Thoracic aorta (tissue), 2 donors: ENCODE data around the gene ALOX12B. TPM values are rescaled to one million over a fixed set of nuclear protein-coding genes. Genes with fewer than 3 reads are reported as not detected.
"Not testable (repeated sequence)": the region's sequence is repeated elsewhere in the genome, so short reads cannot be mapped to it uniquely, and the experiment has no call there.

Source experiments
- ATAC-seq: fragments of 150-250 bp; one replicate; pipeline ENCODE4 v1.8.0; 2017; ENCODE audit warnings: low read depth; ENCODE audit not compliant: insufficient number of reproducible peaks, low FRiP score
- DNase-seq: peaks from one replicate; pipeline ENCODE4 v3.0.0-alpha.2; 2020; ENCODE audit warnings: low spot score
- H3K27ac ChIP-seq, 2 donors: fragments of 200-600 bp; sonication (generic); 1 replicate in 1 of 2; 2 replicates in 1 of 2; pipeline ENCODE4 v1.5.1; 2016; ENCODE audit warnings: mild to moderate bottlenecking in 2 of 2, moderate library complexity in 2 of 2
- H3K27me3 ChIP-seq: fragments of 200-600 bp; sonication (generic); replicated peaks from 2 replicates; pipeline ENCODE4 v1.6.0; 2016; ENCODE audit warnings: mild to moderate bottlenecking; ENCODE audit not compliant: insufficient read depth
- H3K36me3 ChIP-seq: fragments of 200-600 bp; sonication (generic); one replicate; pipeline ENCODE4 v1.5.1; 2016
- H3K4me1 ChIP-seq, 2 donors: fragments of 200-600 bp; sonication (generic); 1 replicate in 1 of 2; 2 replicates in 1 of 2; pipeline versions ENCODE4 v1.5.1 to v1.6.0; 2016; ENCODE audit warnings: low read depth in 2 of 2, mild to moderate bottlenecking in 1 of 2; ENCODE audit not compliant: control insufficient read depth in 1 of 2
- H3K4me3 ChIP-seq: fragments of 200-600 bp; sonication (generic); 2 replicates; pipeline ENCODE4 v1.5.1; 2016; ENCODE audit warnings: mild to moderate bottlenecking
- H3K9me3 ChIP-seq: fragments of 200-600 bp; sonication (generic); 2 replicates; pipeline ENCODE4 v1.5.1; 2016
- total RNA-seq, 2 donors: library from RNA; depleted of rRNA; stranded (reverse); fragments of >200 nt; gene quantifications; one replicate each; pipeline versions ENCODE4 v1.1.0 to v1.2.3, GENCODE V29; 2016
- TF ChIP-seq, protein P1 (sequence below): fragments of 200-600 bp; sonication (generic); IDR thresholded peaks from one replicate; pipeline ENCODE4 v1.5.1; 2019; ENCODE audit warnings: antibody characterized with exemption

The ALOX12B gene
- total RNA-seq, 2 donors from 2014 or later, result not detected

- Histone ChIP-seq H3K4me1 (peaks cover 3 to 14% of the 10 kb centered on the region in 2 donors), H3K27ac (no peak overlapping the region), H3K27me3 (peaks cover 6% of the 10 kb centered on the region), H3K36me3 (no peaks in the 10 kb centered on the region), H3K4me3 (no peak overlapping the region), H3K9me3 (no peaks in the 10 kb centered on the region)
- ATAC-seq, result no peak
- TF ChIP-seq, protein P1, sequence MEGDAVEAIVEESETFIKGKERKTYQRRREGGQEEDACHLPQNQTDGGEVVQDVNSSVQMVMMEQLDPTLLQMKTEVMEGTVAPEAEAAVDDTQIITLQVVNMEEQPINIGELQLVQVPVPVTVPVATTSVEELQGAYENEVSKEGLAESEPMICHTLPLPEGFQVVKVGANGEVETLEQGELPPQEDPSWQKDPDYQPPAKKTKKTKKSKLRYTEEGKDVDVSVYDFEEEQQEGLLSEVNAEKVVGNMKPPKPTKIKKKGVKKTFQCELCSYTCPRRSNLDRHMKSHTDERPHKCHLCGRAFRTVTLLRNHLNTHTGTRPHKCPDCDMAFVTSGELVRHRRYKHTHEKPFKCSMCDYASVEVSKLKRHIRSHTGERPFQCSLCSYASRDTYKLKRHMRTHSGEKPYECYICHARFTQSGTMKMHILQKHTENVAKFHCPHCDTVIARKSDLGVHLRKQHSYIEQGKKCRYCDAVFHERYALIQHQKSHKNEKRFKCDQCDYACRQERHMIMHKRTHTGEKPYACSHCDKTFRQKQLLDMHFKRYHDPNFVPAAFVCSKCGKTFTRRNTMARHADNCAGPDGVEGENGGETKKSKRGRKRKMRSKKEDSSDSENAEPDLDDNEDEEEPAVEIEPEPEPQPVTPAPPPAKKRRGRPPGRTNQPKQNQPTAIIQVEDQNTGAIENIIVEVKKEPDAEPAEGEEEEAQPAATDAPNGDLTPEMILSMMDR, result no peak
- no peak for DNase-seq
These were observed 6.7 kb downstream of the ALOX12B start for GRCh38 chr17:8080799-8081219.

- Histone ChIP-seq H3K36me3 (no peaks in the 10 kb centered on the region), H3K9me3 (no peaks in the 10 kb centered on the region), H3K4me1 (peaks cover 3 to 14% of the 10 kb centered on the region in 2 donors), H3K27me3 (peaks cover 6% of the 10 kb centered on the region), H3K27ac (no peak overlapping the region), H3K4me3 (peak overlapping the region; percentile 72)
- TF ChIP-seq, protein P1, result no peak
- DNase-seq, result no peak
- no peak for ATAC-seq
These were observed 7.2 kb downstream of the ALOX12B start for GRCh38 chr17:8080208-8080798.

DNA sequence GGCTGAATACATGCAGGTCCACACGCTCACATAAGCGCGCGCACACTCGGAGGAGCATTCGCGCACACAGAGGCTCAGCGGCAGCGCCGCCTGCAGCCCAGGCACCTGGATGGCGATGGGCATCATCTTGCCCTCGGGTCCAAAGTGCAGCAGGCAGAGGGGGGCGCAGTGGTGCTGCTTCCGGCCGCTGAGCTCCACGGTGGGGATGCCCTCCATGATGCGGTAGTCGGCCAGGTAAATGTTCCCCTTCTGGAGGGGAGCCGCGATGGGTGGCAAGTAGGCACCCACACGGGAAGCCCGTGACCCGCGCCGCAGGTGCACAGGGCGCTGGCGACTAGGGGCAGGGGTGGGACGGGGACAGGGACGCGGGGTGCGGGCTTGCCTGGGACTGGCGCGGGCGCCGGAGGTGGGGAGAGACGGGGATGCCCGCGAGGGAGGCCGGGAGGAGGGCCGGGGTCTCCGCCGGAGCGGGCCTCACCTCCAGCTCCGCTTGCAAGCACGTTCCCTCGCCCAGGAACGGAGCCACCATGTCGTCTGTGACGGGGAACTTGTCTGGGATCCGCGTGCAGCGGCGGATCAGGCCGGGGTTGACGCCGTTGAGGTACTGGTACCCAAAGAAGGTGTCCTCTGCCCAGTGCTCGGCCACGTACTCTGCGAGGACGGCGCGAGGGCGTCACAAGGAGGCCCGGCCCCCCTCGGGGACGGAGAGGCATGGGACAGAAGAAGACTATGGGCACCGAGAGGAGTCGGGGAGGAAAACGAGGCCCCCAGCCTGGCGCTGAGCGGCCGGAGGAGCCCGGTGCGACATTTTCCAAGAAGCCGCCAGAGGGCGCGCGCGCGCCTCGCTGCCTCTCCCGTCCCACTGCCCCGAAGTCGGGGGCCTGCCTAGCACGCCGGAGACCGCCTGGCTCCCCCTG lies 8.0 kb downstream of the ALOX12B start:
- peak; percentile 87 for ATAC-seq
- Histone ChIP-seq H3K27ac (no peak overlapping the region), H3K9me3 (no peaks in the 10 kb centered on the region), H3K36me3 (no peaks in the 10 kb centered on the region), H3K4me3 (peak overlapping the region; percentile 72), H3K4me1 (peaks cover 3 to 14% of the 10 kb centered on the region in 2 donors), H3K27me3 (peaks cover 6% of the 10 kb centered on the region)
- TF ChIP-seq, protein P1, result peak; percentile 89
- DNase-seq, result no peak

DNA sequence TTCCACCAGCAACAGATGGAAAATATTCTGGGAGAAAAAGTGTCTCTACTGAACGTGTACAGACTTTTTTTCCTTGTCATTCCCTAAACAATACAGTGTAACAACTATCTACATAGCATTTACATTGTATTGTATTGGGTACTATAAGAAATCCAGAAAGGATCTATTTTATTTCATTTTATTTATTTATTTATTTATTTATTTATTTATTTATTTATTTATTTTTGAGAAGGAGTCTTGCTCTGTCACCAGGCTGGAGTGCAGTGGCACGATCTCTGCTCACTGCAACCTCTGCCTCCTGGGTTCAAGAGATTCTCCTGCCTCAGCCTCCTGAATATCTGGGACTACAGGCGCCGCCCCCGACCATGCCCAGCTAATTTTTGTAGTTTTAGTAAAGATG lies 9.6 kb downstream of the ALOX12B start:
- not testable (repeated sequence) for ATAC-seq, H3K9me3 ChIP-seq, H3K27me3 ChIP-seq, DNase-seq, H3K36me3 ChIP-seq, H3K4me3 ChIP-seq, H3K27ac ChIP-seq
- H3K4me1 ChIP-seq, result peaks cover 8 to 28% of the 10 kb centered on the region in 2 donors

DNA sequence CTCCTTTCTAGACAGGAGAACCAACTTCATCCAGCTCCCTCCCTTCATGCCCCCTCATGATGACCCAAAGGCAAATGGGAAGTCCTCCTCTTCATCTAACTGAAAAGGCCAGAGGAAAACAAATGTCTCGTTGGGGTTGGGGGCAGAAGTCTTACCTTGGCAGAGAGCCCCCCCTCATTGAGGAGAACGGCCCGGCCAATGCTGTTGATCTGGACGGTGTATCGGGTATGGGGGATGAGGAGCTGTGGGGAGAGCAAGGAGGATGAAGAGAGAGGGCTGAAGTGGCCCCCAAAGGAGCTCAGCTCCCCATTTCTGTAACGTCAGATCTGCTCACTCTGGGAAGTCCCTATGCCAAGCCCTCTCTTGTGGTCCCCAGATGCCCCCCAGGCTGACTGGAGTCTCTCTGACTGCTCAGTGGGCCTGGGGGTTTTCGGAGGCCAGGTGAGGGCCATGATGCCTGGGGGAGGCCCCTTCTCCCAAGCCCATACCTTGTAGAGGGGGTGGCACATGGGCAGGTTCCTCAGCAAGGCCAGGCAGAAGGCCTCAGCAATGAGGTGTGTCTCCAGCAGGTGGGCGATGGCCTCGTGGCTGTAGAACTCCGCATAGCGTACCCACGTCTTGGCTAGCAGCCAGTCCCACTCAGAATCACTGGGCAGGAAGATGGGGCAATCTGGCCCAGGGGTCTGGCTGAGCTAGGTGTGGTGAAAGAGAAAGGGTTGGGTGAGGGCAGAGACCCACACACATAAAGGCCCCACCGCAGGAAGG lies 10.8 kb downstream of the ALOX12B start:
- TF ChIP-seq, protein P1, result no peak
- H3K9me3 ChIP-seq, result no peaks in the 10 kb centered on the region
- no peak for ATAC-seq
- H3K36me3 ChIP-seq, result no peaks in the 10 kb centered on the region
- H3K27me3 ChIP-seq, result peaks cover 10% of the 10 kb centered on the region
- no peak for DNase-seq
- H3K27ac ChIP-seq, result no peak overlapping the region
- H3K4me1 ChIP-seq, result peaks cover 10 to 37% of the 10 kb centered on the region in 2 donors
- H3K4me3 ChIP-seq, result no peak overlapping the region
